ENCODE data around the gene ARL6IP4.
A peak's percentile ranks its signal among the peaks of the same experiment; 100 is the strongest.

ARL6IP4 gene

DNA sequence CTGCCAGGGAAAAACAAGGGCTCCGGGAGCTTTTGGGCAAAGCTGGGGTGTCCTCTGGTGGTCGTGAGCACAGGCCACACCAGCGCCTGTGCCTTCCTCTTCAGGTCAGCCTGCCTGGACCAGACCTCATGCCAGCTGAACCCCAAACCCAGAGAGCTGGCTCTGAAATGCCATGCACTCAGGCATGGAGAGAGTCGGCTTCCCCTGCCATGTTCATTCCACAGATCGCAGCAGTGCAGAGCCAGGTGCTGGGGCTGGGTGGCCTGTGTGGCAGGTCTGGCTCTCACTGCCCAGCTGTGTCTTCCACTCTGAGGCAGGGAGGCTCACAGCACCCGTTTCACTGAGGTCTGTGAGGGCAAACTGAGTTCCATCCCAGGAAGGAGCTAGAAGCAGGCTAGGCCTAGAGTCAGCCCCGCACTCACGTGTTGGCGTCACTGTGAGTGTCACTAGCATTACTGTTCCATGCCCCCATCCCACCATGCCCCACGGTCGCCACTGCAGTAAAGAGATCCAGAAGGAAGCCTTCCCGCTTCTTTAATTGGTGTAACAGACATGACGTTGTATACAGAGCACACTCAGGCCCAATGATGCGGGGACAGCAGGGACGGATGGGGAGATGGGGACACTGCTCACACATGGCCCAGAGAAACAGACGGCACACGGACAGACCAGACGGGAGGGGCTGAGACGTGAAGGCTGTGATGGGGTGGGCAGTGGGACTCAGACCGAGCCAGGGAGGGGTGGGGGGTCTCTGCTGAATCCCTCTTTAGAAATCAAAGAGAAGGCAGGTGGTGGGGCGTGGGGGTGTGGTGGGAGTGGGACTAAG, 2.7 kb downstream of the ARL6IP4 start:
- Histone ChIP-seq H3K27me3 (ENCODE audit: control insufficient read depth, insufficient read depth, low read length) (no peaks in the 10 kb centered on the region), H3K4me2 (ENCODE audit: low read length) (no peak overlapping the region), H3K36me3 (ENCODE audit: control insufficient read depth, insufficient read depth, low read length) (no peaks in the 10 kb centered on the region), H3K4me1 (peaks cover 35% of the 10 kb centered on the region), H2AFZ (no peak overlapping the region), H3K9ac (no peak overlapping the region), H3K4me3 (ENCODE audit: low read depth, low read length) (no peak overlapping the region), H3K9me3 (ENCODE audit: control insufficient read depth, low read length) (no peaks in the 10 kb centered on the region), H3K27ac (no peak overlapping the region), H3K79me2 (peaks cover 8% of the 10 kb centered on the region)
- TF ChIP-seq, protein P1, sequence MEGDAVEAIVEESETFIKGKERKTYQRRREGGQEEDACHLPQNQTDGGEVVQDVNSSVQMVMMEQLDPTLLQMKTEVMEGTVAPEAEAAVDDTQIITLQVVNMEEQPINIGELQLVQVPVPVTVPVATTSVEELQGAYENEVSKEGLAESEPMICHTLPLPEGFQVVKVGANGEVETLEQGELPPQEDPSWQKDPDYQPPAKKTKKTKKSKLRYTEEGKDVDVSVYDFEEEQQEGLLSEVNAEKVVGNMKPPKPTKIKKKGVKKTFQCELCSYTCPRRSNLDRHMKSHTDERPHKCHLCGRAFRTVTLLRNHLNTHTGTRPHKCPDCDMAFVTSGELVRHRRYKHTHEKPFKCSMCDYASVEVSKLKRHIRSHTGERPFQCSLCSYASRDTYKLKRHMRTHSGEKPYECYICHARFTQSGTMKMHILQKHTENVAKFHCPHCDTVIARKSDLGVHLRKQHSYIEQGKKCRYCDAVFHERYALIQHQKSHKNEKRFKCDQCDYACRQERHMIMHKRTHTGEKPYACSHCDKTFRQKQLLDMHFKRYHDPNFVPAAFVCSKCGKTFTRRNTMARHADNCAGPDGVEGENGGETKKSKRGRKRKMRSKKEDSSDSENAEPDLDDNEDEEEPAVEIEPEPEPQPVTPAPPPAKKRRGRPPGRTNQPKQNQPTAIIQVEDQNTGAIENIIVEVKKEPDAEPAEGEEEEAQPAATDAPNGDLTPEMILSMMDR (IDR thresholded peaks at IDR 0.05) = no peak

DNA sequence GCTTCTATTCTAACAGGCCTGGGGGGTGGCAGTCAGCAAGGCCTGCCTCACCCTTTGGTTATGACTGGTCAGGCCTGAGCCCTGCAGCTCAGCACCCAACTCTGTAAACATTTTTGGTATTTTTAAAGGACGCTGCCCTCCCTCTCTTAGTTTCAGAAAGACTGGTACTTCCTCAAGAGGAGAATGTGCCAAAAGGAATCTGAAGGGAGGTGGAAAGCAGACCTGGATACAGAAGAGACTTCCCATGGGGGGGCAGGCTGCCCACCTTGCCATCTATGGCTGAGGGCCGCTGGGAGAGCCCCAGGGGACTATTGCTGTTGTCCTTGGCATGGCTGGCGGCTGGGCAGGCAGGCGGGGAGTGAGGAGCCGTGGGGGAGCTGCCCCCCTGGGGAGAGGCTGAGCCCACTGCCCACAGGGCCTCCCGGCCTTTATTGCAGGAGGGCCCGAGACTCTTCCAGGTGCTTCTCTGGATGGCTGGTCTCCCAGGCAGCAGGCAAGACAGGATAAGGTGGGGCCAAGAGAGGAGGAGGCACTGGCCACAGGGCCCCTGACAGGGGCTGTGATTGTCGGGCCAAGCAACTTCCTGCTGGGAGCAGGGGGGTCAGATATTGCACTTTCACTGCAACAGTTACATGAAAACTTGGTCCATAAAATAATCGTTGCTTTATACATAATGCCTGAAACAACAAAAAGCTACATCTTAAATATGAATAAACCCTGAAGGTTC, 3.5 kb downstream of the ARL6IP4 start:
- H3K27me3 ChIP-seq (ENCODE audit: control insufficient read depth, insufficient read depth, low read length) = no peaks in the 10 kb centered on the region
- no peaks in the 10 kb centered on the region for H3K36me3 ChIP-seq (ENCODE audit: control insufficient read depth, insufficient read depth, low read length)
- H3K4me2 ChIP-seq (ENCODE audit: low read length) = peak overlapping the region; percentile 26
- TF ChIP-seq, protein P1 (IDR thresholded peaks at IDR 0.05) = no peak
- H3K79me2 ChIP-seq = peaks cover 8% of the 10 kb centered on the region
- no peak overlapping the region for H2AFZ ChIP-seq
- peaks cover 35% of the 10 kb centered on the region for H3K4me1 ChIP-seq
- no peaks in the 10 kb centered on the region for H3K9me3 ChIP-seq (ENCODE audit: control insufficient read depth, low read length)
- H3K9ac ChIP-seq = no peak overlapping the region
- peak overlapping the region; percentile 81 for H3K27ac ChIP-seq
- no peak overlapping the region for H3K4me3 ChIP-seq (ENCODE audit: low read depth, low read length)

DNA sequence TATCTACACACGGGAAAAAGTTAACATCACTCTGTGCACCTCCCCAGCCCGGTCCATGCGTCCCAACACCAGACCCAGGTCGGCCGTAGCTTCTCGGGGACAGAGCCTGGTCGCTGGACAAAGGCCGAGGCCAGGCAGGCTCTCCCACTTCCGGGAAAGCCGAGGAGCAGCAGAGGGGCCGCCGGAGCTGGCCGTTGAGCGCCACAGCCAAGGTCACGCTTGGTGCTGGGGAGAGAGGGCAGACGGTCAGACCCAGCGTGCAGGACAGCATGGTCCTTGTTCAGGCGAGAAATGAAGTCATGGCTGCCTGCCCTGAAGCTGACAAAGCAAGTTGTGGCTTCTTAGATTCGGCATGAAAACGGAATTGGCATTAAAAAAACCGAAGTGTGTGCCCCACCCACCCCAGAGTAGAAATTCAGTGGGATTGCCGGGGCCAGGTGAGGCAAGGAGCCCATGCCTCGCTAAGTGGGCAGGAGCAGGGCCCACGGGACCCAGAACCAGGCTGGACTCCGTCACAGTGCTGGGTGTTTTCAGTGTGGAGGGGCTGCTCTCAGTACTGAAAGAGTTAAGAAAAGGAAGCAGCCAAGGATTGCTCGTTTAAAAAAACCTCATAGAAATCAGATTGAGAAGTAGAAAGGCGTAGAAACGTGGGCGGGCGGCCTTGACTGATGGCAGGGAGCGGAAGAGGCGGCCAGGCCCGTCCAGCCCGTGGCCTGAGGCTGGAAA, 4.3 kb downstream of the ARL6IP4 start:
- H3K4me1 ChIP-seq = peaks cover 31% of the 10 kb centered on the region
- no peaks in the 10 kb centered on the region for H3K9me3 ChIP-seq (ENCODE audit: control insufficient read depth, low read length)
- H3K79me2 ChIP-seq = peaks cover 7% of the 10 kb centered on the region
- H3K9ac ChIP-seq = peak overlapping the region; percentile 61
- no peaks in the 10 kb centered on the region for H3K36me3 ChIP-seq (ENCODE audit: control insufficient read depth, insufficient read depth, low read length)
- H3K4me2 ChIP-seq (ENCODE audit: low read length) = peak overlapping the region; percentile 26
- no peak overlapping the region for H3K4me3 ChIP-seq (ENCODE audit: low read depth, low read length)
- H2AFZ ChIP-seq = peak overlapping the region; percentile 88
- TF ChIP-seq, protein P1 (IDR thresholded peaks at IDR 0.05) = no peak
- H3K27me3 ChIP-seq (ENCODE audit: control insufficient read depth, insufficient read depth, low read length) = no peaks in the 10 kb centered on the region
- peak overlapping the region; percentile 81 for H3K27ac ChIP-seq

DNA sequence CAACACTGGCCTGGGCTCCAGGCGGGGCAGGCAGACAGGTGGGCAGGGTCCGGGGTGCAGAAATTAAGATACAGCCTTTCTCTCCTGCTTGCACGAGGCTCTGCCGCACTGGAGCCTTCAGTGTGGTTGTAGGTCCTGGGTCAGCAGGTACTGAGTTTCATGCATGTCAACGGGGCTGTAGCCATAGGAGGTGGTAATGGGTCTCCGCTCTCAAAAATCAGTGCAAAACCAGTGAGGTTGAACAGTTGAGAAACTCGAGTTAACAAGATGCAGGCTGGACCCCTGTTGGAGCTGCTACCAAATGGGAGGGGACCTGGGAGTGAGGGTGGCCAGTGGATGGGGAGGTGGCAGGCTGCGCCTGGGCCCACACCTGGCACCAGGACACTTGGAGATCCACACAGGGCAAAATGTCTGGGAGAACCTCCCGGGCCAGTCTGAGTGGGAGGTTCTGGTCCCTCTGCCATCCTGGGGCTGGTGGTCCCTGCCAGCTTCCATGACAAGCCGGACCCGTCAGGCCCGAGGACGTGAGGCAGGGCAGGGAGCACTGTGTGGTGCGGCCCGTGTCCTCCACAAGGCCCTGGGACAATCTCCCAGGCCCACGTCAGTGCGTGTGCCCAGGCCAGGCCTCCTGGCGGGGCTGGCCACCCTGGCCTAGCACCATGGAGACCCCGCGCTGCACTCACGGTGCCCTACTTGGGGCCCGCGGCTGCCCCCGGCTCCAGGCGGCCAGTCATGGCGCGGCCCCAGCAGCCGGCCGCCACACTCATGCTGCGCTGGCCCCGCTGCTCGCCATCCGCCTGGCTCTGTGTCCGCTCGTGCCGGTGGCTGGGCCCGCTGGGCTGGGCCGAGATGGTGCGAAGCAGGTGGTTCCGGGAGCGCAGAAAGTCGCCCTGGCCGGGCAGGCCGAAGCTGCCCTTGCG, 5.1 kb downstream of the ARL6IP4 start:
- Histone ChIP-seq H3K27ac (peak overlapping the region; percentile 81), H3K79me2 (peaks cover 2% of the 10 kb centered on the region), H2AFZ (peak overlapping the region; percentile 88), H3K4me3 (ENCODE audit: low read depth, low read length) (no peak overlapping the region), H3K36me3 (ENCODE audit: control insufficient read depth, insufficient read depth, low read length) (no peaks in the 10 kb centered on the region), H3K9ac (no peak overlapping the region), H3K4me2 (ENCODE audit: low read length) (no peak overlapping the region), H3K27me3 (ENCODE audit: control insufficient read depth, insufficient read depth, low read length) (no peaks in the 10 kb centered on the region), H3K4me1 (peaks cover 28% of the 10 kb centered on the region), H3K9me3 (ENCODE audit: control insufficient read depth, low read length) (no peaks in the 10 kb centered on the region)
- TF ChIP-seq, protein P1 (IDR thresholded peaks at IDR 0.05) = no peak

Measured in parathyroid adenoma (tissue), 2 donors.